Measurements from ENCODE around the gene GPR37L1.

GPR37L1 gene

GRCh38 chr1:202122639-202123335, at the start of gene GPR37L1:
GPR37L1 (plus strand) TSS chr1:202122917; CDS start chr1:202122964, 47 bp downstream.
- Histone ChIP-seq H3K9me3 (ENCODE audit: severe bottlenecking) (no peaks in the 10 kb centered on the region), H3K4me3 (ENCODE audit: low read depth, low read length) (no peak within 1 kb of the TSS), H3K27me3 (ENCODE audit: insufficient read depth, low read depth, severe bottlenecking) (no peaks in the 10 kb centered on the region), H3K27ac (peak within 1 kb of the TSS; percentile 48), H3K36me3 (no peaks in the 10 kb centered on the region)
- DNase-seq: peak; percentile 99
- peak; percentile 100 for TF ChIP-seq CTCF (IDR thresholded peaks at IDR 0.05; ENCODE audit: low read depth, low read length)

- H3K4me3 ChIP-seq (ENCODE audit: low read depth, low read length): no peak overlapping the region
- H3K36me3 ChIP-seq: no peaks in the 10 kb centered on the region
- H3K27me3 ChIP-seq (ENCODE audit: insufficient read depth, low read depth, severe bottlenecking): no peaks in the 10 kb centered on the region
- DNase-seq: no peak
- no peak for TF ChIP-seq CTCF (IDR thresholded peaks at IDR 0.05; ENCODE audit: low read depth, low read length)
- H3K27ac ChIP-seq: no peak overlapping the region
- H3K9me3 ChIP-seq (ENCODE audit: severe bottlenecking): no peaks in the 10 kb centered on the region
Measured at GRCh38 chr1:202073206-202073605, 49.5 kb upstream of the GPR37L1 start.

- Histone ChIP-seq H3K36me3 (no peaks in the 10 kb centered on the region), H3K4me3 (ENCODE audit: low read depth, low read length) (no peak overlapping the region), H3K27ac (no peak overlapping the region; the same call in 1 of the 2 replicates), H3K27me3 (ENCODE audit: insufficient read depth, low read depth, severe bottlenecking) (no peaks in the 10 kb centered on the region), H3K9me3 (ENCODE audit: severe bottlenecking) (no peaks in the 10 kb centered on the region)
- TF ChIP-seq CTCF (IDR thresholded peaks at IDR 0.05; ENCODE audit: low read depth, low read length): no peak
- DNase-seq: no peak
Measured at GRCh38 chr1:202074985-202075384, 47.7 kb upstream of the GPR37L1 start.

GRCh38 chr1:202075389-202075788, 47.3 kb upstream of the GPR37L1 start:
- Histone ChIP-seq H3K27ac (peak overlapping the region; percentile 1), H3K36me3 (no peaks in the 10 kb centered on the region), H3K4me3 (ENCODE audit: low read depth, low read length) (no peak overlapping the region), H3K27me3 (ENCODE audit: insufficient read depth, low read depth, severe bottlenecking) (no peaks in the 10 kb centered on the region), H3K9me3 (ENCODE audit: severe bottlenecking) (no peaks in the 10 kb centered on the region)
- no peak for TF ChIP-seq CTCF (IDR thresholded peaks at IDR 0.05; ENCODE audit: low read depth, low read length)
- no peak for DNase-seq

GRCh38 chr1:202076050-202076511, 46.6 kb upstream of the GPR37L1 start:
- DNase-seq: no peak

More at GRCh38 chr1:202076050-202076511, 46.6 kb upstream of the GPR37L1 start:
- no peak for TF ChIP-seq CTCF (IDR thresholded peaks at IDR 0.05; ENCODE audit: low read depth, low read length)
- Histone ChIP-seq H3K27ac (peak overlapping the region; percentile 1; the same call in 1 of the 2 replicates), H3K4me3 (ENCODE audit: low read depth, low read length) (no peak overlapping the region), H3K27me3 (ENCODE audit: insufficient read depth, low read depth, severe bottlenecking) (no peaks in the 10 kb centered on the region), H3K36me3 (no peaks in the 10 kb centered on the region), H3K9me3 (ENCODE audit: severe bottlenecking) (no peaks in the 10 kb centered on the region)

Measured in WERI-Rb-1 (cell line).